GM12864 (cell line): ENCODE results near the gene SHROOM2.
"Not testable (repeated sequence)": the region's sequence is repeated elsewhere in the genome, so short reads cannot be mapped to it uniquely, and the experiment has no call there.

Experiments
- DNase-seq: peaks from one replicate; pipeline ENCODE4 v3.0.0-alpha.2; 2011; ENCODE audit warnings: low read depth
- H3K4me3 ChIP-seq: 2 replicates; pipeline ENCODE4 v1.5.1; 2011; ENCODE audit warnings: mild to moderate bottlenecking, low read depth, low read length, control low read depth
- CTCF ChIP-seq: IDR thresholded peaks from 2 replicates; pipeline ENCODE4 v1.5.1; 2011; ENCODE audit warnings: low read depth, mild to moderate bottlenecking, moderate library complexity, low read length, control low read depth, inconsistent platforms; ENCODE audit errors: missing control alignments

Gene SHROOM2

GRCh38 chrX:9848718-9849479, 62.7 kb downstream of the SHROOM2 start:
- no peak for TF ChIP-seq CTCF
- no peak for DNase-seq
- no peak overlapping the region for H3K4me3 ChIP-seq

DNA sequence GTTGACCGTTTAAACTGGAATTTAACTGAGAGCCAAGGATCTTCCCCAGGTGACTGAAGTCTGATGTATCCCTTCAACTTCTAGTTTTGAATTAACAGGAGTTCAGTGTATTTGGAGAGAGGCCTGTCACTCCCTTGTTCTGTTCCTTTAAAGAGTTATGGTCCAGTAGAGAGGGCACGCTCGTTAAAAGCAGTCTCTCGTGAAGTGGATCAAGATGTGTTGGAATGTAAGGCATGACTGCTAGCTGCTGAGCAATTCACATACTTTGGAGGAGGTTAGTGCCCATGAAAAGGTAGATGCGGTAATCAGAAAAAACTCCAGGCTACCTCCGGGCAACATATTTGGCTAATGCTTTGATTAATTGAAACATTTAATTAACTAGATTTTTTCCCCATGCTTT, 65.7 kb downstream of the SHROOM2 start:
- TF ChIP-seq CTCF, result no peak
- DNase-seq, result no peak
- H3K4me3 ChIP-seq, result no peak overlapping the region

DNA sequence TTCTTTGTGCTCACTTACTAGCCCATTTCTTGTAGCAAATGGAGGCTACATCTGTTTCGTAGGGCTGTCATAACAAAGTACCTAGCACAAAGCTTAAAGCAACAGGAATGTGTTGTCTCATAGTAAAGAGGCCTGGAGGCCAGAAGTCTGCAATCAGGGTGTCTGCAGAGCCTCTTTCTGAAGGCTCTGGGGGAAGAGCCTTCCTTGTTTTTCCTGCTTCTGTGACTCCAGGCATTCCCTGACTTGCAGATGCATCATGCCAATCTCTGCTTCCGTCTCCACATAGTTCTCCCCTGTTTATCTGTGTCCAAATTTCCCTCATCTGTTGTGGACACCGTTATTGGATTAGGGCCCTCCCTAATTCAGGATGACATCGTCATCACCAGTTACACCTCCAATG, 67.1 kb downstream of the SHROOM2 start:
- TF ChIP-seq CTCF, result no peak
- no peak overlapping the region for H3K4me3 ChIP-seq
- no peak for DNase-seq

GRCh38 chrX:9855561-9856283, 69.5 kb downstream of the SHROOM2 start:
- TF ChIP-seq CTCF, result no peak
- no peak overlapping the region for H3K4me3 ChIP-seq
- no peak for DNase-seq

DNA sequence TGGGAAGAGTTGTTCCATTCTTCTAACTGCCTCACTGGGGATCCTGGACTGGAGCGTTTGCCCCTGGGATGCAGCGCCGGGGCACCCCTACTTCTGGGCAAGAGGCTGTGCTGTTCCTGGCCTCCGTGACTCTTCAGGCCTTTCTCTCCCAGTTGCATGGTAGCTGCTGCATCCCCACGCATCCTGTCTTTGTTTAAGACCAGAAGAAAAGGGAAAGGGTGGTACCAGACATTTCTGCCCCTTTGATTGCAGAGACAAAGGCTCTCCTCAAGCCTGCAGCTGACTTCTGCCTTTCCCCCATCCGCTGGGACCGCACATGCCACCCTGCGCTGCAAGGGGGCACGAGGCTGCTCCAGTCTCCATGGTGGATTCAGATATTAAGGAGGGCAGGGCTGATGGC, 70.4 kb downstream of the SHROOM2 start:
- TF ChIP-seq CTCF, result no peak
- DNase-seq, result no peak
- no peak overlapping the region for H3K4me3 ChIP-seq

GRCh38 chrX:9857575-9858474, 71.6 kb downstream of the SHROOM2 start:
- DNase-seq, result no peak
- no peak for TF ChIP-seq CTCF
- no peak overlapping the region for H3K4me3 ChIP-seq

- not testable (repeated sequence) for DNase-seq, H3K4me3 ChIP-seq
These were observed 72.5 kb downstream of the SHROOM2 start for GRCh38 chrX:9858684-9859083.
